GM13977 (cell line): Measurements from ENCODE around the gene CACNA2D3.

Experiments used
- DNase-seq: peaks from one replicate; pipeline ENCODE4 v3.0.0; 2012; ENCODE audit warnings: low spot score
- in situ Hi-C: fragments of 300-500 bp; cut with MboI; formaldehyde crosslinking; loops from one replicate; pipeline ENCODE4 v1.12.0; 2022; ENCODE audit warnings: low sequenced_read_pairs, low pct_unique_long_range_greater_than_20kb, mixed read lengths, inconsistent platforms; ENCODE audit not compliant: unreplicated experiment
- TF ChIP-seq, protein P1 (sequence below): IDR thresholded peaks from 2 replicates; pipeline ENCODE4 v1.5.1; 2012; ENCODE audit warnings: mild to moderate bottlenecking, control low read depth; ENCODE audit not compliant: insufficient read depth; ENCODE audit errors: extremely low read depth, missing control alignments

Gene CACNA2D3

DNA sequence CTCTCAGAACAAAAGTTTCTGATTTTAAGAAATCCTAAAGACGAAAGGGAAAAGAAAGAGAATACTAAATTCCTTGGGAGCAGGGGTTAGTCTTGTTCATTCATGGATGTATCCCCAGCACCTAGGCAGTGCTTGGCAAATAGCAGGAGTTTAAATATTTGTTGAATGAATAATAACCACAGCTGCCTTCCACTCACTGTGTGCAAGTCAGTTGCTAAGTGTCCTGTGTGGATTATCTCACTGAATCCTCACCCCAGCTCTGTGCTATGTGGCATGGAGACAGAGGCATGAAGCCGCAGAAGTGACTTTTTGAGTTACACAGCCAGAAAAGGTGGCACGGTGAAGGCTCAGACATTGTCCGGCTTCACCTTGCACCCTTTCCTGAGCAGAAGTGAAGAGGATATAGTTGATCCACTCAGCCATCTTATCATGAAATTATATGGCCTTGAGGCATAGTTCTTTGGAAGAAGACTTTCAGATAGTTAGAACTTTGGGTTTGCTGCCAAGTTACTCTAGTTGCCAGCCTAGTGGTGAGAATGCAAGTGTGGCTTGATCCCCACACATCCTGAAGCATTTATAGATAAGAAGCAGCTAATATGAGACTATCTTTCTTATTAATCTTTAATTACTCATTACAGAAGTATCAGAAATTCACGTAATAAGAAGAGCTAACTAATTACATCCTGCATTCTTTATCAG, 450.0 kb downstream of the CACNA2D3 start:
- in situ Hi-C loops = no loop called here
- no peak for DNase-seq
- TF ChIP-seq, protein P1, sequence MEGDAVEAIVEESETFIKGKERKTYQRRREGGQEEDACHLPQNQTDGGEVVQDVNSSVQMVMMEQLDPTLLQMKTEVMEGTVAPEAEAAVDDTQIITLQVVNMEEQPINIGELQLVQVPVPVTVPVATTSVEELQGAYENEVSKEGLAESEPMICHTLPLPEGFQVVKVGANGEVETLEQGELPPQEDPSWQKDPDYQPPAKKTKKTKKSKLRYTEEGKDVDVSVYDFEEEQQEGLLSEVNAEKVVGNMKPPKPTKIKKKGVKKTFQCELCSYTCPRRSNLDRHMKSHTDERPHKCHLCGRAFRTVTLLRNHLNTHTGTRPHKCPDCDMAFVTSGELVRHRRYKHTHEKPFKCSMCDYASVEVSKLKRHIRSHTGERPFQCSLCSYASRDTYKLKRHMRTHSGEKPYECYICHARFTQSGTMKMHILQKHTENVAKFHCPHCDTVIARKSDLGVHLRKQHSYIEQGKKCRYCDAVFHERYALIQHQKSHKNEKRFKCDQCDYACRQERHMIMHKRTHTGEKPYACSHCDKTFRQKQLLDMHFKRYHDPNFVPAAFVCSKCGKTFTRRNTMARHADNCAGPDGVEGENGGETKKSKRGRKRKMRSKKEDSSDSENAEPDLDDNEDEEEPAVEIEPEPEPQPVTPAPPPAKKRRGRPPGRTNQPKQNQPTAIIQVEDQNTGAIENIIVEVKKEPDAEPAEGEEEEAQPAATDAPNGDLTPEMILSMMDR = no peak

DNA sequence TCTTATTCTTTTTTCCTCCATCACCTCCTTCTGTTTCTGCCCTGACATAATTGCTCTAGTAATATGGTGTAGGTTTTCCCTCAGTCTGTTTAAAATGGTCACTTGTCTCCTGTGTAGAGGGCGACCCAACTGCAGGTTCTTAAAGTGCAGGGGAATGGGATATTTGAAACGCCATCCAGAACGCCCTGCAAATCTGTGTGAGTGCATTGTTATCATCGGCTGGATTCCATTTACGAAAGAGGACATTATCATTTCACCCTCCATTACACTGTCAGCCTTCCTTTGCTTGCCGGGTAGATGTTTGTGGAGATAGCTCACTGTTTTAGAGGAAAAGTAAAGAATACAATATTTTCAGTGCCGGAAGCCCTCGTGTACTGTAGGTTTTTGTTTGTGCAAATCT, 451.5 kb downstream of the CACNA2D3 start:
- TF ChIP-seq, protein P1 = no peak
- in situ Hi-C loops = no loop called here
- DNase-seq = no peak

DNA sequence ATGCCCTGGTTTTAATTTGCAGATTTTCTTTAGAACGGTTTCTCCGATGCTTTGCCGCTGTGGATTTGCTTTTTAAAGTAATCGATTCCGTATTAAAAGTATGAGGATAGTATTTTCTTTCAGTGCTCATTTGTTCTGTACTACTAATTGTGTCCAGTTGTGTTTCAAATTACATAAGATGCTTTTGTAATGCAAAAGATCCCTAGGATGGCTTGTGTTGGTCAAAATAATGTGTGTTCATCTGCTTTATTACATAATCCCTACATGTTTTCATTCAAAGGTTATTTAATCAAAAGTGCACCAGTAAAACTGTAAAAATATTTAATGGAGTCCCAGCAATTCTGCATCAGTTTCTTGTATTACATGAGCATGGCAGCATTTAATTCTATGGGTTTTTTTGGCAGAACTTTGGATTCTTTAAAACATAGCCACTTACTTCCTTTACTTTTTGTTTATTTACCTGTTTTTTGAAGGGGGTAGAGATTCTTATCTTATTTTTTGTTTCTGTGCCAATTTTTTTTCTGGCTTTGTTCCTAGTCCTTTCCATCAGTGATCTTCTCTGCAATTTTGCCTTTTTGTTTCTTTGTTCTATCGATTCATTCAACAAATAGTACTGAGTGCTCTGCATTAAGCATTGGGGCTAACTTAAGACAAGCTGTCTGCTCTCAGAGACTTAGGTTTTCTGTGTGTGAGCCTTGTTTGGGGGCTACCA, 452.7 kb downstream of the CACNA2D3 start:
- DNase-seq = no peak
- in situ Hi-C loops = no loop called here
- TF ChIP-seq, protein P1 = no peak

DNA sequence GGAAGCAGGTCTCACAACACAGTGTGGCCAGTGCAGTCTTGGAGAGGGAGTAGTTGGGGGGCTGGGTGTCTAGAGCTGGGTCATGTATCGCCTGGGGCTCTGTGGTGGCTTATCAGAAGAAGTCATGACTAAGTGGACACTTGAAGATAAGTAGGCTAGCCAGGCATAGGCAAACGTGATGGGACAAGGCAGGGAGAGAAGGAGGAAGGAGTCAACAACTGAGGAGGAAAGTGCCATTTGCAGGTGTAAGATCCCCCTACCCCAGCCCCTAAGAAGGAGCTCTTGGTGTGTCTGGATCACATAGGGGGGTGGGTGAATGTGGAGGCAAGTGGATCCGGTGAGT, 453.2 kb downstream of the CACNA2D3 start:
- in situ Hi-C loops = no loop called here
- TF ChIP-seq, protein P1 = no peak

DNA sequence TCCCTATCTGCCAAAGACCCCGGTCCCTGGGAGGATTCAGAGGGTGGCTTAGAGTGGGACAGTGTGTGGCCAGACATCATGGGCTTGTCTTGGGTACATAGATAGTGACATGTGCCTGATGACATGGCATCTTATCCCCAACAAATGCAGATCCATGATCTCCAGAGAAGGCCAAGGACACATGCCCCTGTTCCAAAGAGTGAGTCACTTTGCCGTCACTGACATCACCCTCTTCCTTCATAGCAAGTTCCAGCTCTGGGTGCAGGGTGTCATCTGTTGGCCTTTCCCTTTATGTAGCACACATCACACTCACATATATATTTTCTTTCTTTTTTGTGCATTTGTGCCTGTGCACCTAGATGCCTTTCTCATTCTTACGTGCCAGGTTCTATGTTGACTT, 455.0 kb downstream of the CACNA2D3 start:
- no peak for DNase-seq
- in situ Hi-C loops = no loop called here

More for the DNA sequence above, 453.2 kb downstream of the CACNA2D3 start:
- no peak for DNase-seq

DNA sequence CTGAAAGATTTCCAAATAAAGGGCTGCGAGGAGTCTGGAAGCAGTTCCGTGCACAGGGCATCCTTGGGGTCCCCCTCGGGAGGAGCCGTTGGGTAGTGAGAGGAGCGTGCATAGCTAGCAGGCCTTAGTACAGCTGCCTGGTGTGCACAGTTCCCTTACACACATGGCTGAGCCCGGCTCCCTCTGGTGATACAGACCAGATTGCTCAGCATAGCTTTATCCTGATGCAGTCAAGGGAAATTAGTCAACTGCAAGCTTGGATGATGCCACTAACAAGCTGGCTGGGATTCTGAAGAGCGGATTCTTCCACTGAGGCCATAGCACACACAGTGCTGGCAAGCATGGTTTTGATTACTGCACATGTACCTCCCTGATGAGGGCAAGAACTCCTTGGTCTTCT, 456.1 kb downstream of the CACNA2D3 start:
- TF ChIP-seq, protein P1 = no peak
- in situ Hi-C loops = no loop called here
- DNase-seq = no peak

More for the DNA sequence above, 455.0 kb downstream of the CACNA2D3 start:
- TF ChIP-seq, protein P1 = no peak
